IPS DF 19.7 (cell line): ENCODE measurements around the gene CMC2.

Source experiments
- DNase-seq: peaks from one replicate; pipeline ENCODE4 v3.0.0-alpha.2; 2013; ENCODE audit warnings: low read depth, low spot score

CMC2 gene

GRCh38 chr16:80932708-80933095 lies 74.0 kb downstream of the CMC2 start:
- DNase-seq, result no peak

- peak; percentile 20 for DNase-seq
These were observed 74.6 kb downstream of the CMC2 start for GRCh38 chr16:80931801-80932707.

- DNase-seq, result peak; percentile 50
These were observed 82.2 kb downstream of the CMC2 start for GRCh38 chr16:80924372-80924978.

- DNase-seq, result no peak
These were observed 83.3 kb downstream of the CMC2 start for GRCh38 chr16:80923356-80923755.
